Stimulated activated CD8-positive, alpha-beta memory T cell treated with anti-CD3 and anti-CD28 coated beads, Interleukin-2, amount 100 ng/mL, for 1 hour (primary cell): ENCODE results near the gene UBE2E1.
A peak's percentile ranks its signal among the peaks of the same experiment; 100 is the strongest.

Experiments
- DNase-seq, 2 donors: peaks; one replicate each; pipeline ENCODE4 v3.0.0-alpha.2; 2020; ENCODE audit warnings: low read depth in 2 of 2

The UBE2E1 gene

GRCh38 chr3:23805633-23806533 is at the start of gene UBE2E1:
Gene UBE2E1 (plus strand): TSS chr3:23805955. CDS start chr3:23807270, 1,315 bp downstream.
- DNase-seq: peak; percentile 48 to 52

- DNase-seq: no peak
Observed at GRCh38 chr3:23756206-23756840, 49.4 kb upstream of the UBE2E1 start.

GRCh38 chr3:23758253-23758838 is 47.4 kb upstream of the UBE2E1 start:
- DNase-seq: no peak

- DNase-seq: no peak
Observed at GRCh38 chr3:23760325-23760724, 45.4 kb upstream of the UBE2E1 start.

- DNase-seq: no peak
Observed at GRCh38 chr3:23760871-23761373, 44.8 kb upstream of the UBE2E1 start.

GRCh38 chr3:23761440-23761896 is 44.3 kb upstream of the UBE2E1 start:
- DNase-seq: no peak

GRCh38 chr3:23762214-23762613 is 43.5 kb upstream of the UBE2E1 start:
- DNase-seq: no peak

- DNase-seq: no peak
Observed at GRCh38 chr3:23762759-23763477, 42.8 kb upstream of the UBE2E1 start.

GRCh38 chr3:23764407-23764806 is 41.3 kb upstream of the UBE2E1 start:
- no peak for DNase-seq

GRCh38 chr3:23767546-23767945 is 38.2 kb upstream of the UBE2E1 start:
- no peak for DNase-seq

GRCh38 chr3:23775254-23775909 is 30.4 kb upstream of the UBE2E1 start:
- no peak for DNase-seq

GRCh38 chr3:23776352-23776891 is 29.3 kb upstream of the UBE2E1 start:
- DNase-seq: no peak

- DNase-seq: no peak
Observed at GRCh38 chr3:23778446-23778845, 27.3 kb upstream of the UBE2E1 start.

- no peak for DNase-seq
Observed at GRCh38 chr3:23779841-23780240, 25.9 kb upstream of the UBE2E1 start.

- no peak for DNase-seq
Observed at GRCh38 chr3:23781051-23781450, 24.7 kb upstream of the UBE2E1 start.

- no peak for DNase-seq
Observed at GRCh38 chr3:23781871-23782270, 23.9 kb upstream of the UBE2E1 start.

- no peak for DNase-seq
Observed at GRCh38 chr3:23785097-23785645, 20.6 kb upstream of the UBE2E1 start.

GRCh38 chr3:23785882-23786281 is 19.9 kb upstream of the UBE2E1 start:
- DNase-seq: no peak

- no peak for DNase-seq
Observed at GRCh38 chr3:23791678-23792077, 14.1 kb upstream of the UBE2E1 start.

GRCh38 chr3:23793528-23794134 is 12.1 kb upstream of the UBE2E1 start:
- no peak for DNase-seq
